ENCODE measurements around the gene TBX1.

TBX1 gene

DNA sequence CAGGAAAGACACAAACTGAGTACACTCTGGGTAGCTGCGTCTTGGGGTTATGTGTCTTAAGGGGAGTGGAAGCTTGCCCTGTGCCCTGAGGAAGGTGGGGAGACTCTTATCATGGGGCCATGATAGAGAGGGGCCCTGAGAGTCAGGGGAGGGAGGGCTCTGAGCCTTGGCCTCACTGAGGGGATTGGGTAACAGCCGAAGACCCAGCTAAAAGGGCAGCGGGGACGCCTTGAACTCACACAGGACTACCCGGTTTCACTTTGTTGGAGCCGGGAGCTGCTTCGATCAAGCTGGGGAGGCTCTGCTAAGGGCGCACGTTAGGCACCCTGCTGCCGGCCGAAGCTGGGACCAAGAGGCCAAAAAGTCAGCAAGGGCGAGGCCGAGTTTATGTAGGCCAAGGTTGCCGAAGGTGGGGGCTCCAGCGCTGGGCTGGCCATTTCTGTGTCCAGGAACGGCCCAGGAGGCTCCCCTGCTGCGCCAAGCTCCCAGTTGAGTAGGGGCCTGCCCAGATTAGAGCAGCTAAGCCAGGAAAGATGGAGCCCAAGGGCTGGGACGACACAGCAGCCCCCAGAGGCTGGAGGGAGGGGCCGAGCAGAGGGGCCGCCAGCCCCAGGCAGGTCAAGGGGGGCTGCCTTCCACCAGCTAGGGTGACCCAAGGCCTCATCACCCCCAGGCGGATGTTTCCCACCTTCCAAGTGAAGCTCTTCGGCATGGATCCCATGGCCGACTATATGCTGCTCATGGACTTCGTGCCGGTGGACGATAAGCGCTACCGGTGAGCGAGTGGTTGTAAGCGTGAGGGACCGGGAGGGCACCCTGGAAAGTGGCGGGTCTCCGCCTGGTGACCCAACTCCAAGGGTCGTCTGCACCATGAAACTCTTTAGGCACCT, 2.2 kb downstream of the TBX1 start:
- DNase-seq (ENCODE audit: extremely low spot score, insufficient read length, low read depth) (no peak), FAIRE-seq (no peak)

DNA sequence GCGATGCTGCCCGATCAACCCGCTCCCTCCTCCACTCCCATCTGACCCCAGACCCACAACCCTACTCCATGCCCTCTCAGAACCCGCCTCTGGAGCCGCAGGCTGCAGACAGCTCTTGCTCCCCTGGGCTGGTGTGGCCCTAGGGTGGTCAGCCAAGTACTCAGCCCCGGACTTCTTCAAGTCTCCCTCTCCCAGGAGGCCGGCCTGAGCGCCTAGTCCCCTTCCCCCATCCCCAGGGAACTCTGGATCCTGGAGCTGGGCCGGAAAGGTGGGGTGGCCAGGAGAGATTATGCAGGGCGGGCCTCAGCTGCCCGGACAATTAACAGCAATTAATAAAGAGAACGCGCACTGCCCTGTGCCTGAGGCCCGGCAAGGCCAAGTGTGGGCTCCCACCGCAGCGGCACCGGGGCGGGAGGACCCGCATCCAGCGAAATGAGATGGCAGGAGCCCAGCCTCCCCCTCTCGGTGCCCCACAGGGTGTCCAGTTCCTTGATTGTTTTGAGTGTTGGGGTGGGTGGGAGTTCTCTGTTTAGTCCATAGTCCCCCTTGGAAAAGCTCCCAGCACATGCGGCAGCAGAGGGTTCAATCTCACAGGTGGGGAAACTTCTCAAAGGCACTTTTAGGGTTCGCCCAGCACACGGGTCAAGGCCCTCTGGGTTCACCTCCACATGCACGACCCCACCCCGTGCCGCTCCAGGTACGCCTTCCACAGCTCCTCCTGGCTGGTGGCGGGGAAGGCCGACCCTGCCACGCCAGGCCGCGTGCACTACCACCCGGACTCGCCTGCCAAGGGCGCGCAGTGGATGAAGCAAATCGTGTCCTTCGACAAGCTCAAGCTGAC, 3.1 kb downstream of the TBX1 start:
- no peak for FAIRE-seq
- DNase-seq (ENCODE audit: extremely low spot score, insufficient read length, low read depth) = no peak

DNA sequence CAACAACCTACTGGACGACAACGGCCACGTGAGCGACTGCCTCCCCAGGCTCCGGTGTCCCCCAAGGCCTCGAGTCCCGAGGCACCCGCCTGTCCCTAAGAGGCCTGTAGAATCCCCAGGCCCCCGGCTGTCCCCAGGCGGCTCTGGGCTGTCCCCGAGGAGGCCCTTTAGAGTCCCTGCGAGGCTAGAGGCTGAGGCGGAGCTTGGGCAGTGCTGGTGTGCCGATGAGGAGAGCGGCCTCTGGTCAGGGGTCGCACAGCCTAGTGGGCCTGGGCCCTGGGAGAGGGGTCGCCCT, 3.7 kb downstream of the TBX1 start:
- no peak for DNase-seq (ENCODE audit: extremely low spot score, insufficient read length, low read depth)
- FAIRE-seq = no peak

DNA sequence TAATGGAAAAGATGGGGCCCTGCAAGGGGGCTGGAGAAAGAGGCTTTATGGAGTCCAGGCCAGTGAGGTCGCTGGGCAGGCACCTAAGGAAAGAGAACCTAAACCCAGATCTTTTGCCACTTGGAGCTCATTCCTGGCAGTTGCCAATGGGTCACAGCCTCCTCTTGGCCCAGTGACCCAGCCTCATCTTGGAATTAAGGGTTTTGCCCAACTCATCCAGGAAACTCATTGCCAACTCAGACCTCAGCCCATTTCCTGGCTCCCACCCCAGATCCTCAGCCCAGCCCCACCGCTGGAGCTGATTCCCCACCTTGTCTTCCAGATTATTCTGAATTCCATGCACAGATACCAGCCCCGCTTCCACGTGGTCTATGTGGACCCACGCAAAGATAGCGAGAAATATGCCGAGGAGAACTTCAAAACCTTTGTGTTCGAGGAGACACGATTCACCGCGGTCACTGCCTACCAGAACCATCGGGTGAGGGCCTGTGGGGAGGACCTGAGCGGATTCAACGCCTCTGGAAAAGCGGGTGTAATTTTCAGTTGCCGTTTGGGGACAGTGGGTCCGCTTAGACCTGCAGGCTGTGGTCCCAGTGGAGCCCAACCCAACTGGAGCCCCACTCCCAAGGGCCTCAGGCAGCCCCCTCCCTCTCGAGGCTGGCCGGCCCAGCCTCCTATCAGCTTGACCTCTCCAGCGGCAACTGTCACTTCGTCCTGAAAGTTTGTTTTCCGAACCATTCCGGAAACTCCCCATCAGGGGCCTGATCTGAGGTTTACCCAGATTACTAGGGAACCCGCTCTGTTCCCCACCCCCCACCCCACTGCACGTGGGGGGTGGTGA, 4.3 kb downstream of the TBX1 start:
- FAIRE-seq = no peak
- no peak for DNase-seq (ENCODE audit: extremely low spot score, insufficient read length, low read depth)

DNA sequence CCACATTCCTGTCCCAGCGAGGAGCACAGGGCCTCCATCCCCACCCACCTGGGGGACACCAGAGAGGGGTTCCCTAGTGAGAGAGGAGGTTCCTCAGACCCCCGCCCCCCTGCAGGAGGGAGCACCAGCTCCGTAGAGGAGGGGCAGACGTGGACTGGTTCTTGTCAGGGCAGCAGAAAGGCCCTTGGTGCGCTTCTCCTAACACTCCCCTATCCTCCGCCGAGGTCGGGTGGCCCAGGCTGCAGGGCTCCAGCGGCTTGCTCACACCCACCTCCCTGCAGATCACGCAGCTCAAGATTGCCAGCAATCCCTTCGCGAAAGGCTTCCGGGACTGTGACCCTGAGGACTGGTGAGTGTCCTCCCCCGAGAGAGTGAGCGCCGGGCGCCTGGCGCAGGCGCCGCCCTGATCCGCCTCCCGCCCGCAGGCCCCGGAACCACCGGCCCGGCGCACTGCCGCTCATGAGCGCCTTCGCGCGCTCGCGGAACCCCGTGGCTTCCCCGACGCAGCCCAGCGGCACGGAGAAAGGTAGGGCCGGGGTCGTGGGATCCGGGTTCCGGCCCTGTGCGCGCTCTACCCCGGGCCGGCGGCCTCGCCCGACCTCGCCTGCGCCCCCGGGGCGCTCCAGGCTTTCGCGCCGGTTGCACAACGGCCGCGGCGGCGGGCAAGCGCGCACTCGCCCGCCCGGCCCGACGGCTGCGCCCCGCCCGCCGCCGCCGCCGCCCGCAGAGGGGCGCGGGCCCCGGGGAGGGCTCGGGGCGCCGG, 5.1 kb downstream of the TBX1 start:
- FAIRE-seq (no peak), DNase-seq (ENCODE audit: extremely low spot score, insufficient read length, low read depth) (no peak)

DNA sequence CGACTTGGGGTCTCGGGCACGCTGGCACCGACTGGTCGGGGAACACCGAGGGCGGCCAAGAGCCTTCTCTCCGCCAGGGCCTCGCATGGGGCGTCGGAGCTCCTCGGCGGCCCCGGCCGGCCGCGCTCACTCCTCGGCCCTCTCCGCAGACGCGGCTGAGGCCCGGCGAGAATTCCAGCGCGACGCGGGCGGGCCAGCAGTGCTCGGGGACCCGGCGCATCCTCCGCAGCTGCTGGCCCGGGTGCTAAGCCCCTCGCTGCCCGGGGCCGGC, 5.6 kb downstream of the TBX1 start:
- FAIRE-seq = no peak
- DNase-seq (ENCODE audit: extremely low spot score, insufficient read length, low read depth) = no peak

DNA sequence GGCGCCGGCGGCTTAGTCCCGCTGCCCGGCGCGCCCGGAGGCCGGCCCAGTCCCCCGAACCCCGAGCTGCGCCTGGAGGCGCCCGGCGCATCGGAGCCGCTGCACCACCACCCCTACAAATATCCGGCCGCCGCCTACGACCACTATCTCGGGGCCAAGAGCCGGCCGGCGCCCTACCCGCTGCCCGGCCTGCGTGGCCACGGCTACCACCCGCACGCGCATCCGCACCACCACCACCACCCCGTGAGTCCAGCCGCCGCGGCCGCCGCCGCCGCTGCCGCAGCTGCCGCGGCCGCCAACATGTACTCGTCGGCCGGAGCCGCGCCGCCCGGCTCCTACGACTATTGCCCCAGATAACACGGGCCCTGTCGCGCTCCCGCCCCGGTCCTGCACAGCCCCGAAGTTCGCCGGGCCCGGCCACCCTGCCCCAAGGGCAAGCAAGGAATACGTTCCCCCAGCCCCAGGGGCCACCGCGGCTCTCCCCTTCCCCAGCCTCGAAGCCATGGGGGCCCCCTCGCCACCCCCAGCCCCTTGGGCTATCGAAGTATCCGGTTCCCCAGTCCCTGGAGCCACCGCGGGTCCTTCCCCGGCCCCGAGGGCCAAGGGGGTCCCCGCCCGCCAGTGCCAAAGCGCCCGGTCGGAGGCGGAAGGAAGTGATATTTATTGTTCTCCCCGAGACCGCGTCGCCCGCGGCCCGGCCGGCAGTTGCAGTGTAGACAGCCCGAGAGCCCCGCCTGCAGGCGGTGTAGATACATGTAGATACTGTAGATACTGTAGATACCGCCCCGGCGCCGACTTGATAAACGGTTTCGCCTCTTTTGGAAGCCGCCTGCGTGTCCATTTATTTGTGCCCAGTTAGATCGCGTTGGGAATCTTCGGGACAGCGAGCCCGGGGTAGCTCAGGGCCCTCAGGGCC, 6.2 kb downstream of the TBX1 start:
- FAIRE-seq (no peak), DNase-seq (ENCODE audit: extremely low spot score, insufficient read length, low read depth) (no peak)

DNA sequence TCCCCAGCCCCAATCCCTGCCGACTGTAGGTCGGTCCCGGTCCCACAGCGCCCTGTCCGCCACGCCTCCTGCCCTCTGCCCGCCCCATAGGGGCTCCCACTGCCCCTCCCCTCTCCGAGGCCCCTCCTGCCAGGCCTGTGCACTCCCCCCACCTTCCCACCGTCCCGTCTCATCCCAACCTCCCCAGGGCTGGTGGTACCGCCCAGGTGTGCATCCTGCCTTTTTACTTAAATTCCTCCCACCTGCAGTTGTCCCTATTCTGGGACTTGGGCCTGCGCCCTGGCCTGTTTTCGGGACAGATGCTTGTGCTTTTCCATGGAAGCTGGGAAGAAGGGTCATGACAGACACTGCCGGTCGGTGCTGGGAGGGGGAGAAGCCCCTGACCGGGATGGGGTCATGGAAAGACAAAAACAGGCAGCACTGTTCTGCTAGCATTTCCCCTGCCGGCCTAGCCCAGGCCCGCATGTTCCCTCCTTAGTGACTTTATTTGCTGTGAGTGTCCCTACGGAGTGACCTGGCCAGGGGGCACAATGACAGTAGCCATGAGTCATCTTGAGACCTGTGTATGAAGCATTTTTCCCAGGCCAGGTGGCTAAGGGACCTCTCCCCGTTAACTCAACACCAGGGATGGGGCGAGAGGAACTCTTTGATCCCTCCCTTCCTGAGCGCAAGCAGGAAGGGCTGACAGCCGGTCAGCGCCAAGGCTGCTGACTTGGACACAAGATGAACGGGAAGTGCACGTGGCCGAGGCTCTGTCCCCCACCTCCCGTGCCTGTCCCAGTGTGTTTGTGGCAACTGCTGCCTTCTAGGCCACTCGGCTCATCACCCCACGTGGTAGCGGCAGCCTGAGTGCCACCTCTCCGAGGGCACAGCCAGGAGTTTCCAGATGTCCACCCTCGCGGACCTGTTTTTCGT, 7.1 kb downstream of the TBX1 start:
- FAIRE-seq = no peak
- DNase-seq (ENCODE audit: extremely low spot score, insufficient read length, low read depth) = no peak

DNA sequence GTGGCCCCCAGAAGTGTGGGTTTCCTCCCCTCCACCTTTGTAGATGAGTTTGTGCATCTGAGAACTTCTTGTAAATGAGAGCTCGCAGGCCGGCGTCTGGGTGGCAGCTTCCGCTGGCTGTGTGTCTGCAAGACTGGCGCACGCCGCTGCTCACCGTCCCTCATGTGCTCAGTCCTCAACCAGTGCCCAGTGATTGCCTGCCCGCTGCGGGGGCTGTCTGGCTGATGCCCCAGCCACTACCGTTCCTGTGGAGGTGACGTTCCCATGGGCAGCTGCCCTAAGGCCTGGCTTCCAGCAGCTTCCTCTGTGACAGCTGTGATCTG, 8.8 kb downstream of the TBX1 start:
- FAIRE-seq (no peak), DNase-seq (ENCODE audit: extremely low spot score, insufficient read length, low read depth) (no peak)

DNA sequence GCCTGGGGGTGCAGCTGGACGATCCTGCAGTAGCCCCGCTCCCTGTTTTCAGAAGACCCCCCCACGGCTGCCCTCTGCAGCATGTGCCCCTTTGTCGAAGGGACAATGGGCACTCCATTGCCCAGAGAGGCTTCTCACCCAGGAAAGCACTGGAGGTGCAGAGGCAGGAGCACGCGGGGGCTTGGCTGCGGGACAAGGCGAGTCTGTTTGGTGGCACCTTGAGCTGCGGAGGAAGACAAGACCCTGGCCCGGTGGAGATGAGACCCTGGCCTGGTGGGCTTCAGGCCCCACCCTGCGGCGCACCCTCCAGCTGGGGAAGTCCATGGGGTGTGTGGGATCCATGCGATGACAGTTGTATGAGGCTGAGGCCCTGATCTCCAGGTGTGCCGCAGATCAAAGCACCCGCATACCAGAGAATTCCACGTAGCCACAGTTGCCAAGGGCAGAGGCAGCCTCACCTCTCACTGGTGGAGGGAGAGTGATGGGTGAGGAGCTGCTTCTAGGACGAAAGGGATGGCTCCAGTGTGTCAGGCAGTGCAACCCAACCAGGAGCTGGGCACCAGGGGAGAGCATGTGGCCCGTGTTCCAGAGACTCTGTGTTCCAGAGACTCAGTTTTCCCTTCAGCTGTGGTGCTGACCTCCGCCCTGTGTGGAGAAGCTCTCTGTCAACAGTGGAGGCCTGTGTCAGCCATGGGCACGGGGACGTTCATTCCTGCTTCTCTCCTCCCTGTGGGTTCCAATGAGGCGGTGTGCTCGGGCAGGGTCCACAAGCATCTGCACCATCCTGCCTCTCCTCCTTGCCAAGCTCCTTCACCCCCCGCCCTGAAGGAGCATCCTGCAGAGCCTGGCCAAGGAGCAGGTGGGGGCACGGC, 10.0 kb downstream of the TBX1 start:
- FAIRE-seq = no peak
- DNase-seq (ENCODE audit: extremely low spot score, insufficient read length, low read depth) = no peak

DNA sequence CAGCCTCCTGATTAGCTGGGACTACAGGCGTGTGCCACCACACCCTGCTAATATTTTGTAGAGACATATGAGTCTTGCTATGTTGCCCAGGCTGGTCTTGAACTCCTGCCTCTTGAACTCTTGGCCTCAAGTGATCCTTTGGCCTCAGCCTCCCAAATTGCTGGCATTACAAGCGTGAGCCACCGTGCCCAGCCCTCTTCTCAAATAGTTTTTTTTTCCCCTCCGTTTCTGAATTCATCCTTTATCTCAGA, 11.8 kb downstream of the TBX1 start:
- FAIRE-seq = no peak
- DNase-seq (ENCODE audit: extremely low spot score, insufficient read length, low read depth) = no peak

DNA sequence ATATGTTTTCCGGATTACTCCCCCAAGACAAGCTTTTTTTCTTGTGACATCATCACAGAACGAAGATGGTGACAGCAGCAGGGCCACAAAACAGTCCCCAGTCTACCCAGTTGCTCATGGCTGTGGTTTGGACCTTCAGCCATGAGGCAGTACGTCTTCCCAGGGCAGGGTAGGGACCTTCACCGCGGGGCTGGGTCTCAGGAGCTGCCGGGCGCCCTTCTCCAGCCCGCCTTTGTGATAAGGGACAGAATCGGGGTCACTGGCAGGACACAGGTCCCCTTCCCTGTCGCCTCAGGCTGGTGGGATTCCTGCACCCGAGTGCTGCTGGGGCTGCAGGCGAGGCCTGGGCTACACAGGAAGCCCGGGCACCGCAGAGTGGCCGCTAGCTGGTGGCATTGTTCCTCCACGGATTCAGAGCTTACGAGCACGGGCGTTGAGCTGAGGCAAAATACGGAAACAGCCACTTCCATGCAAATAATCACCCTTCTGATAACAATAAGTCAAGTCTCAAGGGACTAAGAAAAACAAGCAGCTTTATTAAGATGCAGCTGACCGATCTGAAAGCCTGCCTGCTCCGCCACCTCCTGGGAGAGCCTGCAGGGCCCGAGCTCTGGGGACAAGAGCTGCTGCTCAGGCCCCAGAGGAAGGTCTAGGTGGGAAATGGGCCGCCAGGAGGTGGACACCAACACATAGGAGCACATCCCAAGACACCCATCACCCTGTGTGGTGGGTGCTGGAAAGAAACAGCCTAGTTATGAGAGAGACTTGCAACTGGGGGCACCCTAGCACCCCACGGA, 12.3 kb downstream of the TBX1 start:
- FAIRE-seq = peak; percentile 67
- DNase-seq (ENCODE audit: extremely low spot score, insufficient read length, low read depth) = no peak

DNA sequence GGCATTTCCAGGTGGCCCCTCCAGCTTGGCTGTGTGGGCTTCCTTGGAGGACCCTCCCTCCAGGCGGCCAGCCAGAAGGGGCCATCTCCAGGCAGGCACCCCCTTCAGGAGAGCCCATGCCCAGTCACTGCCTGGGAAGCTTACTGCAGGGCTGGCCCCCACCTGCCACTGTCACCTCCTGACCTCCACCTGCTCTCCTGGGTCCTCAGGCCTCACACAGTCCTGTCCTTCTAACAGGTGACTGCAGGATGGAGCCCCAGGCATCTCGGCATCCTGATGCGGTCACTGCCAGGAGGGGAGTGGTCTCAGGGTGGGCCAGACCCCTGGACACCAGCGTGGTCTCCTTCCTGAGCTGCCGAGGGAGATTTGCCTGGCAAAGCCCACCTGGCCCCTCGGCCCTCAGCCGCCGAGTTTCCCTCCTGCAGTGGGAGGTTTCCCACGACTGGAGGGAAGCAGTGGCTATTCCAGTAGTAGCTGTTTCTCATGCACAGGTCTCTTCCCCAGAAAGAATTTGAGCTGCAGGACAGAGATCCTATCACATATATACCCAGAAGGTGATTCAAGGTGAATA, 13.0 kb downstream of the TBX1 start:
- FAIRE-seq = no peak
- DNase-seq (ENCODE audit: extremely low spot score, insufficient read length, low read depth) = no peak

DNA sequence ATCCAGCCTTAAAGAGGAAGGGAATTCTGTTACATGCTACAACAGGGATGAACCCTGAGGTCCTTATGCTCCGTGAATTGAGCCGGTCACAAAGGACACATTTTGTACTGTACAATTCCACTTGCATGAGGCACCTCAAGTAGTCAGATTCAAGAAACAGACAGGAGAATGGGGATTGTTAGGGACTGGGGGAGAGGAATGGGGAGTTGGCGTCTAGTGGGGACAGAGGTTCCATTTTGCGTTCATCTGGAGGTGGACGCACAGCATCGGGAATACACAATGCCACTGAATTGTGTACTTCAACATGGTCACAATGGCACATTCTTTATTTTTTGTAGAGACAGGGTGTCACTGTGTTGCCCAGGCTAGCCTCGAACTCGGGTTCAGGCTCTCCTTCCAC, 14.1 kb downstream of the TBX1 start:
- FAIRE-seq (no peak), DNase-seq (ENCODE audit: extremely low spot score, insufficient read length, low read depth) (no peak)

DNA sequence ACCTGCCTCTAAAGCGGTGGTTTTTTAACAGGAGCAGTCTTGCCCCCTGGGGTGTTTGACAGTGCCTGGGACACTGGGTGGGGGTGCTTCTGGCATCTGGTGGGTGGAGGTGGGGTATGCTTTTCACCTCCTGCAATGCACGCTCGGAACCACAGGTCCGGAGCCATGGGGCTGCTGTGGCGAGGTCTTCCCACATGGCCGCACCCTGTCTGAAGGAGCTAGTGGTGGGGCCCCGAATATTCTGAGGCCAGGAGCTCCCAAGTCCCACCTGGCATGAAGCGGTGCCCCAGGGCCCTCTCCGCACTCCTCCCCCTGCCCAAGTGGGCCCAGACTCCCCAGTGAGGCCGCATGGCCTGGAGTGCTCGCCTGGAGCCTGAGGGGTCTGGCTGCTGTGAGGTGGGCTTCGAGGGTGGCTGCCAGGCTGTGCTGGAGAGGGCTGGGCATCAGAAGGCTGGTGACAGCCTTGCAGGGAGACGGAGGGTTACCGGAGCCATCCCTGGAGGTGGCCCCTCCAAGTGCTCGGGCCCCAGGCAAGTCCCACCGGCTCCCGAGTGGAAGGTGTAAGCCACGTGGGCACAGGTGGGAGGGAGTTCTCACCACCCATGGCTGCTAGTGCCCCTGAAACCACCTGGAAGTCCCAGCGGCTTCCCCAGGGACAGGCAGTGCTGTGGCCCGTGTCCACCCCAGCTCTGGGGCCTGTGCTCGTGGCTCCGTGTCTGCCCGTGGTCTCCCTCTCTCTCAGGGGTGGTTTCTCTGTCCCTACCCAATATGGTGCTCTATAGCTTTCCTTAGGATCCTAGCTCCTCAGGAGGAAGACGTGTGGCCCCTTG, 15.1 kb downstream of the TBX1 start:
- DNase-seq (ENCODE audit: extremely low spot score, insufficient read length, low read depth) = no peak
- FAIRE-seq = no peak
